SIG-M5 treated with dmso at 0.1 percent for 504 hours (cell line): Measurements from ENCODE around the gene SULF2.

ENCODE experiments used
- DNase-seq: peaks from one replicate; lab custom pipeline; 2025; ENCODE audit not compliant: unreplicated experiment; lab: John Stamatoyannopoulos, UW

The SULF2 gene

GRCh38 chr20:47737923-47738322, 47.4 kb downstream of the SULF2 start:
- DNase-seq, result no peak

- no peak for DNase-seq
Measured at GRCh38 chr20:47736570-47737152, 48.6 kb downstream of the SULF2 start.

GRCh38 chr20:47735412-47736400, 49.6 kb downstream of the SULF2 start:
- DNase-seq, result peak; percentile 90

- DNase-seq, result no peak
Measured at GRCh38 chr20:47734870-47735269, 50.4 kb downstream of the SULF2 start.

- peak; percentile 49 for DNase-seq
Measured at GRCh38 chr20:47733892-47734291, 51.4 kb downstream of the SULF2 start.

- no peak for DNase-seq
Measured at GRCh38 chr20:47730744-47731143, 54.5 kb downstream of the SULF2 start.

- no peak for DNase-seq
Measured at GRCh38 chr20:47729472-47729871, 55.8 kb downstream of the SULF2 start.

- DNase-seq, result no peak
Measured at GRCh38 chr20:47727909-47728361, 57.3 kb downstream of the SULF2 start.

GRCh38 chr20:47727170-47727880, 58.0 kb downstream of the SULF2 start:
- DNase-seq, result peak; percentile 100

GRCh38 chr20:47726632-47727031, 58.6 kb downstream of the SULF2 start:
- DNase-seq, result no peak

GRCh38 chr20:47725248-47725973, 59.9 kb downstream of the SULF2 start:
- peak; percentile 100 for DNase-seq

- no peak for DNase-seq
Measured at GRCh38 chr20:47724910-47725247, 60.4 kb downstream of the SULF2 start.

- DNase-seq, result no peak
Measured at GRCh38 chr20:47724396-47724795, 60.9 kb downstream of the SULF2 start.

GRCh38 chr20:47723322-47723721, 62.0 kb downstream of the SULF2 start:
- DNase-seq, result no peak

GRCh38 chr20:47720636-47721427, 64.4 kb downstream of the SULF2 start:
- no peak for DNase-seq

- peak; percentile 65 for DNase-seq
Measured at GRCh38 chr20:47719625-47720024, 65.7 kb downstream of the SULF2 start.

GRCh38 chr20:47719211-47719610, 66.1 kb downstream of the SULF2 start:
- DNase-seq, result no peak

GRCh38 chr20:47718398-47718797, 66.9 kb downstream of the SULF2 start:
- no peak for DNase-seq

GRCh38 chr20:47717421-47717820, 67.9 kb downstream of the SULF2 start:
- no peak for DNase-seq

- DNase-seq, result no peak
Measured at GRCh38 chr20:47713878-47714450, 71.3 kb downstream of the SULF2 start.
